ENCODE measurements around the gene NIM1K.

Gene NIM1K

GRCh38 chr5:43309122-43309521 is 117.1 kb downstream of the NIM1K start (continued):
- TF ChIP-seq ZNF560 (tag by site-specific recombination; IDR thresholded peaks at IDR 0.05; ENCODE audit: borderline replicate concordance) (no peak), ZBTB20 (tag by site-specific recombination; IDR thresholded peaks at IDR 0.05) (no peak), ZNF23 (tag by site-specific recombination; IDR thresholded peaks at IDR 0.05; ENCODE audit: borderline replicate concordance) (no peak), ZNF629 (tag by site-specific recombination; IDR thresholded peaks at IDR 0.05) (no peak), ZNF791 (tag by site-specific recombination; IDR thresholded peaks at IDR 0.05) (no peak), KLF16 (tag by site-specific recombination; IDR thresholded peaks at IDR 0.05) (no peak), ZNF792 (tag by site-specific recombination; IDR thresholded peaks at IDR 0.05) (no peak), ZNF513 (tag by site-specific recombination; IDR thresholded peaks at IDR 0.05) (no peak)

GRCh38 chr5:43309637-43310036 is 117.6 kb downstream of the NIM1K start:
- Histone ChIP-seq H3K4me3 (ENCODE audit: low read depth, low read length) (peak overlapping the region; percentile 15; the same call in 1 of the 2 replicates), H3K36me3 (ENCODE audit: control insufficient read depth in 2 of 2, insufficient read depth in 1 of 2, low read length in 2 of 2) (peaks cover 0 to 38% of the 10 kb centered on the region in 2 experiments; a peak in 2 of 3 replicates), H3K27ac (ENCODE audit: extremely low read depth, low read depth, low read length) (no peak overlapping the region), H3K9me3 (ENCODE audit: control insufficient read depth, insufficient read depth, low read depth, low read length) (no peaks in the 10 kb centered on the region), H3K4me1 (ENCODE audit: control insufficient read depth, insufficient read depth, low read length) (peaks cover 19% of the 10 kb centered on the region)
- ChIA-PET CTCF (interaction anchor here (0.5 to 1.1 kb wide), 2 partner anchors 12 to 198 kb away, joined by 3 to 5 read pairs; no protein-coding TSS in a partner anchor), POLR2A (no interaction called here)
- TF ChIP-seq ZNF704 (tag by site-specific recombination; IDR thresholded peaks at IDR 0.05): no peak
- no peak for TF ChIP-seq KLF10 (tag by site-specific recombination; IDR thresholded peaks at IDR 0.05)
- no peak for TF ChIP-seq OSR2 (tag by site-specific recombination; IDR thresholded peaks at IDR 0.05)
- no peak for TF ChIP-seq ATF2 (tag by site-specific recombination; IDR thresholded peaks at IDR 0.05; ENCODE audit: low read depth)
- TF ChIP-seq KLF17 (tag by site-specific recombination; IDR thresholded peaks at IDR 0.05): no peak
- TF ChIP-seq OVOL3 (tag by site-specific recombination; IDR thresholded peaks at IDR 0.05): no peak
- TF ChIP-seq ZNF621 (tag by site-specific recombination; IDR thresholded peaks at IDR 0.05): no peak
- no peak for TF ChIP-seq ZNF155 (tag by site-specific recombination; IDR thresholded peaks at IDR 0.05)
- 0 out of 2 replicates have a peak, but pooled peaks have one; percentile 9 for TF ChIP-seq PRDM10 (tag by site-specific recombination; IDR thresholded peaks at IDR 0.05)
